ENCODE measurements around the gene ATXN7.

DNA sequence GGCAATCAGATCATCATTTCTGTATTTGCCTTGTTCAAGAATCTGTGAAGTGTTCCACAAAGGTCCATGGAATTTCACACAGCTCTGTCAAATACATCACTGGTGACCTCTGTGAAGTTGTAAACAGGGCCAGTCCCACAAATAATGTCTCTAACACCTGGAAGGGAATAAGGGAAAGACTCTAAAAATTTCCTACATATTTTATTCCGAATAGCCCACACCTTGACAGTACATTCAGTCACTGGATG, 44.6 kb upstream of the ATXN7 start, which contains the start of gene C3orf49:
- TF ChIP-seq, protein P1, sequence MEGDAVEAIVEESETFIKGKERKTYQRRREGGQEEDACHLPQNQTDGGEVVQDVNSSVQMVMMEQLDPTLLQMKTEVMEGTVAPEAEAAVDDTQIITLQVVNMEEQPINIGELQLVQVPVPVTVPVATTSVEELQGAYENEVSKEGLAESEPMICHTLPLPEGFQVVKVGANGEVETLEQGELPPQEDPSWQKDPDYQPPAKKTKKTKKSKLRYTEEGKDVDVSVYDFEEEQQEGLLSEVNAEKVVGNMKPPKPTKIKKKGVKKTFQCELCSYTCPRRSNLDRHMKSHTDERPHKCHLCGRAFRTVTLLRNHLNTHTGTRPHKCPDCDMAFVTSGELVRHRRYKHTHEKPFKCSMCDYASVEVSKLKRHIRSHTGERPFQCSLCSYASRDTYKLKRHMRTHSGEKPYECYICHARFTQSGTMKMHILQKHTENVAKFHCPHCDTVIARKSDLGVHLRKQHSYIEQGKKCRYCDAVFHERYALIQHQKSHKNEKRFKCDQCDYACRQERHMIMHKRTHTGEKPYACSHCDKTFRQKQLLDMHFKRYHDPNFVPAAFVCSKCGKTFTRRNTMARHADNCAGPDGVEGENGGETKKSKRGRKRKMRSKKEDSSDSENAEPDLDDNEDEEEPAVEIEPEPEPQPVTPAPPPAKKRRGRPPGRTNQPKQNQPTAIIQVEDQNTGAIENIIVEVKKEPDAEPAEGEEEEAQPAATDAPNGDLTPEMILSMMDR (IDR thresholded peaks at IDR 0.05), result no peak
- no peak for TF ChIP-seq POLR2A (IDR thresholded peaks at IDR 0.05)

Data from esophagus squamous epithelium (tissue), 4 donors.